Measurements from ENCODE around the gene SLC16A7. TPM values are rescaled to one million over a fixed set of nuclear protein-coding genes. Genes with fewer than 3 reads are reported as not detected.
"Not testable (repeated sequence)": the region's sequence is repeated elsewhere in the genome, so short reads cannot be mapped to it uniquely, and the experiment has no call there.

Gene SLC16A7
- total and polyA plus RNA-seq, 9 donors, result 1.5 to 9.7 (median 4.0) TPM

GRCh38 chr12:59744564-59744963 is 148.7 kb downstream of the SLC16A7 start:
- no peaks in the 10 kb centered on the region for H3K36me3 ChIP-seq (ENCODE audit: control insufficient read depth, insufficient read depth, low read length)
- H3K4me3 ChIP-seq (ENCODE audit: low read length), result no peak overlapping the region
- no peaks in the 10 kb centered on the region for H3K27me3 ChIP-seq (ENCODE audit: control insufficient read depth, insufficient read depth, low read length)
- H3K27ac ChIP-seq (ENCODE audit: low read length), result no peak overlapping the region
- DNase-seq, result no peak
- peaks cover 2% of the 10 kb centered on the region for H3K9me3 ChIP-seq (replicated peaks; ENCODE audit: control insufficient read depth, low read depth, low read length)
- 97% methylated on average over 7 of the region's 8 CpGs for WGBS (ENCODE audit: insufficient coverage)
- no peaks in the 10 kb centered on the region for H3K4me1 ChIP-seq (ENCODE audit: control insufficient read depth, insufficient read depth, low read length)

- H3K4me3 ChIP-seq (ENCODE audit: low read length); H3K27me3 ChIP-seq (ENCODE audit: control insufficient read depth, insufficient read depth, low read length); H3K27ac ChIP-seq (ENCODE audit: low read length); H3K9me3 ChIP-seq (replicated peaks; ENCODE audit: control insufficient read depth, low read depth, low read length); H3K4me1 ChIP-seq (ENCODE audit: control insufficient read depth, insufficient read depth, low read length); DNase-seq; H3K36me3 ChIP-seq (ENCODE audit: control insufficient read depth, insufficient read depth, low read length): not testable (repeated sequence)
- over 99% methylated on average over 14 of the region's 19 CpGs for whole genome bisulfite sequencing (ENCODE audit: insufficient coverage)
Observed at GRCh38 chr12:59751091-59751490, 155.3 kb downstream of the SLC16A7 start.

- Histone ChIP-seq H3K9me3 (replicated peaks; ENCODE audit: control insufficient read depth, low read depth, low read length) (peaks cover 2% of the 10 kb centered on the region), H3K27me3 (ENCODE audit: control insufficient read depth, insufficient read depth, low read length) (no peaks in the 10 kb centered on the region), H3K36me3 (ENCODE audit: control insufficient read depth, insufficient read depth, low read length) (no peaks in the 10 kb centered on the region), H3K4me1 (ENCODE audit: control insufficient read depth, insufficient read depth, low read length) (no peaks in the 10 kb centered on the region), H3K27ac (ENCODE audit: low read length) (no peak overlapping the region), H3K4me3 (ENCODE audit: low read length) (no peak overlapping the region)
- no peak for DNase-seq
Observed at GRCh38 chr12:59761542-59761941, 165.7 kb downstream of the SLC16A7 start.

- H3K4me1 ChIP-seq (ENCODE audit: control insufficient read depth, insufficient read depth, low read length), result no peaks in the 10 kb centered on the region
- no peaks in the 10 kb centered on the region for H3K36me3 ChIP-seq (ENCODE audit: control insufficient read depth, insufficient read depth, low read length)
- DNase-seq, result no peak
- peaks cover 7% of the 10 kb centered on the region for H3K9me3 ChIP-seq (replicated peaks; ENCODE audit: control insufficient read depth, low read depth, low read length)
- no peak overlapping the region for H3K4me3 ChIP-seq (ENCODE audit: low read length)
- no peaks in the 10 kb centered on the region for H3K27me3 ChIP-seq (ENCODE audit: control insufficient read depth, insufficient read depth, low read length)
- H3K27ac ChIP-seq (ENCODE audit: low read length), result no peak overlapping the region
Observed at GRCh38 chr12:59763835-59764234, 168.0 kb downstream of the SLC16A7 start.

- Histone ChIP-seq H3K27ac (ENCODE audit: low read length) (no peak overlapping the region), H3K9me3 (replicated peaks; ENCODE audit: control insufficient read depth, low read depth, low read length) (peaks cover 5% of the 10 kb centered on the region), H3K4me3 (ENCODE audit: low read length) (no peak overlapping the region), H3K27me3 (ENCODE audit: control insufficient read depth, insufficient read depth, low read length) (no peaks in the 10 kb centered on the region), H3K36me3 (ENCODE audit: control insufficient read depth, insufficient read depth, low read length) (no peaks in the 10 kb centered on the region), H3K4me1 (ENCODE audit: control insufficient read depth, insufficient read depth, low read length) (no peaks in the 10 kb centered on the region)
- no CpG with 5 or more reads among the region's 3 CpGs for WGBS (ENCODE audit: insufficient coverage)
- DNase-seq, result peak; percentile 86
Observed at GRCh38 chr12:59768031-59768430, 172.2 kb downstream of the SLC16A7 start.

- Histone ChIP-seq H3K27ac (ENCODE audit: low read length) (no peak overlapping the region), H3K36me3 (ENCODE audit: control insufficient read depth, insufficient read depth, low read length) (no peaks in the 10 kb centered on the region), H3K4me1 (ENCODE audit: control insufficient read depth, insufficient read depth, low read length) (no peaks in the 10 kb centered on the region), H3K9me3 (replicated peaks; ENCODE audit: control insufficient read depth, low read depth, low read length) (no peaks in the 10 kb centered on the region), H3K4me3 (ENCODE audit: low read length) (no peak overlapping the region), H3K27me3 (ENCODE audit: control insufficient read depth, insufficient read depth, low read length) (no peaks in the 10 kb centered on the region)
- DNase-seq, result peak; percentile 19
- no CpG with 5 or more reads among the region's 3 CpGs for WGBS (ENCODE audit: insufficient coverage)
Observed at GRCh38 chr12:59780605-59781135, 184.8 kb downstream of the SLC16A7 start.

- H3K27ac ChIP-seq (ENCODE audit: low read length), result no peak overlapping the region
- peak; percentile 21 for DNase-seq
- no CpG with 5 or more reads among the region's 4 CpGs for WGBS (ENCODE audit: insufficient coverage)
Observed at GRCh38 chr12:59787610-59788009, 191.8 kb downstream of the SLC16A7 start.

GRCh38 chr12:59792647-59793046 is 196.8 kb downstream of the SLC16A7 start:
- no peaks in the 10 kb centered on the region for H3K36me3 ChIP-seq (ENCODE audit: control insufficient read depth, insufficient read depth, low read length)
- no peak for DNase-seq
- no peak overlapping the region for H3K27ac ChIP-seq (ENCODE audit: low read length)
- no peaks in the 10 kb centered on the region for H3K4me1 ChIP-seq (ENCODE audit: control insufficient read depth, insufficient read depth, low read length)
- no peaks in the 10 kb centered on the region for H3K27me3 ChIP-seq (ENCODE audit: control insufficient read depth, insufficient read depth, low read length)
- 100% methylated on average over 1 of the region's 1 CpG for WGBS (ENCODE audit: insufficient coverage)
- H3K9me3 ChIP-seq (replicated peaks; ENCODE audit: control insufficient read depth, low read depth, low read length), result peaks cover 19% of the 10 kb centered on the region
- H3K4me3 ChIP-seq (ENCODE audit: low read length), result no peak overlapping the region

More at GRCh38 chr12:59787610-59788009, 191.8 kb downstream of the SLC16A7 start:
- Histone ChIP-seq H3K4me3 (ENCODE audit: low read length) (no peak overlapping the region), H3K9me3 (replicated peaks; ENCODE audit: control insufficient read depth, low read depth, low read length) (no peaks in the 10 kb centered on the region), H3K27me3 (ENCODE audit: control insufficient read depth, insufficient read depth, low read length) (no peaks in the 10 kb centered on the region), H3K4me1 (ENCODE audit: control insufficient read depth, insufficient read depth, low read length) (no peaks in the 10 kb centered on the region), H3K36me3 (ENCODE audit: control insufficient read depth, insufficient read depth, low read length) (no peaks in the 10 kb centered on the region)

GRCh38 chr12:59803735-59804134 is 207.9 kb downstream of the SLC16A7 start:
- no peaks in the 10 kb centered on the region for H3K36me3 ChIP-seq (ENCODE audit: control insufficient read depth, insufficient read depth, low read length)
- H3K27ac ChIP-seq (ENCODE audit: low read length), result no peak overlapping the region
- WGBS (ENCODE audit: insufficient coverage), result no CpG with 5 or more reads among the region's 1 CpG
- H3K27me3 ChIP-seq (ENCODE audit: control insufficient read depth, insufficient read depth, low read length), result no peaks in the 10 kb centered on the region
- H3K9me3 ChIP-seq (replicated peaks; ENCODE audit: control insufficient read depth, low read depth, low read length), result no peaks in the 10 kb centered on the region
- DNase-seq, result no peak
- no peaks in the 10 kb centered on the region for H3K4me1 ChIP-seq (ENCODE audit: control insufficient read depth, insufficient read depth, low read length)
- no peak overlapping the region for H3K4me3 ChIP-seq (ENCODE audit: low read length)

GRCh38 chr12:59808317-59808910 is 212.6 kb downstream of the SLC16A7 start:
- no peak overlapping the region for H3K4me3 ChIP-seq (ENCODE audit: low read length)
- H3K27ac ChIP-seq (ENCODE audit: low read length), result no peak overlapping the region
- H3K4me1 ChIP-seq (ENCODE audit: control insufficient read depth, insufficient read depth, low read length), result no peaks in the 10 kb centered on the region
- H3K9me3 ChIP-seq (replicated peaks; ENCODE audit: control insufficient read depth, low read depth, low read length), result no peaks in the 10 kb centered on the region
- no peaks in the 10 kb centered on the region for H3K27me3 ChIP-seq (ENCODE audit: control insufficient read depth, insufficient read depth, low read length)
- H3K36me3 ChIP-seq (ENCODE audit: control insufficient read depth, insufficient read depth, low read length), result no peaks in the 10 kb centered on the region
- no CpG with 5 or more reads among the region's 3 CpGs for WGBS (ENCODE audit: insufficient coverage)
- DNase-seq, result peak; percentile 40

GRCh38 chr12:59811991-59812390 is 216.2 kb downstream of the SLC16A7 start:
- Histone ChIP-seq H3K9me3 (replicated peaks; ENCODE audit: control insufficient read depth, low read depth, low read length) (no peaks in the 10 kb centered on the region), H3K4me1 (ENCODE audit: control insufficient read depth, insufficient read depth, low read length) (no peaks in the 10 kb centered on the region), H3K27ac (ENCODE audit: low read length) (no peak overlapping the region), H3K27me3 (ENCODE audit: control insufficient read depth, insufficient read depth, low read length) (no peaks in the 10 kb centered on the region), H3K4me3 (ENCODE audit: low read length) (no peak overlapping the region), H3K36me3 (ENCODE audit: control insufficient read depth, insufficient read depth, low read length) (no peaks in the 10 kb centered on the region)
- no peak for DNase-seq
- WGBS (ENCODE audit: insufficient coverage), result 96% methylated on average over 12 of the region's 14 CpGs
